Activated effector memory CD4-positive, alpha-beta T cell treated with anti-CD3 and anti-CD28 coated beads, Interleukin-2, amount 50 U/mL, for 16 hours (primary cell): ENCODE results near the gene ROBO2.

Experiments
- DNase-seq: peaks from one replicate; pipeline ENCODE4 v3.0.0-alpha.2; 2020

ROBO2 gene

GRCh38 chr3:77427528-77427927 lies 387.6 kb downstream of the ROBO2 start:
- no peak for DNase-seq

GRCh38 chr3:77436908-77437307 lies 397.0 kb downstream of the ROBO2 start:
- DNase-seq: no peak

DNA sequence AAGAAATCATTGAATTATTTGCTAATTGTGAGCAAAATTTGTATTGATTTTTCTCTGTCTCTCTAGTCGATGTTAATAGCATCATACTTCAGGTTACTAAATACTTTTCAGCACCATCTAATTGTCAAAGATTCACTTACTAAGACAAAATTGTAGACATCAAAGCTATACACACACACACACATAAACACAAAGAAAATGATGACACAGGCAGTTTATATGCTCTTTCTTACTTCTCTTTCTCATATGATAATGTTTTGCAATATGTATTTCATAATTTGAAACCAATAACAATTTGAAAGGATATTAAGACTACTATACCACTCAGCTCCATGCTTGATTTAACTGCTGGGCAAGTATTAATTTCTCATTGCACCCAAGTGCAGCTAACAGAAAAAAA lies 406.2 kb downstream of the ROBO2 start:
- no peak for DNase-seq

DNA sequence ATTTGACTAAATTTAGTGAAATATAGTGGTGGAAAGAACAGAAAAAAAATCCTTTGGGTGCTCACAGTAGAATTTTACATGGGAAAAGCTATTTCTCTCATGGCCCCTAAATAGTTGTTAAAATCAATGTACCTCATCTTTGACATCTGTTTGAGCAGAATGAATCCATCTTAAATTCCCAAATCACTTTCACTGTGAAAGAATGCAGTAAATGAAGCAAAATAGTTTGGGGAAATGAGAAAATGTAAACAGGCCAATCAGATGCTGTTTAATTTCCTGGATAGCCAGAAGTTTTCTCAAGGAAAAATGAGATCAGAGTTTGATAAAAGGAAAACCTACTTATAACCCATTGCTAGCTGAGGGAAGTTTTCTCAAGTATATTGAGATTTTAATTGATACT lies 406.9 kb downstream of the ROBO2 start:
- DNase-seq: no peak

- DNase-seq: no peak
Measured at GRCh38 chr3:77449459-77450350, 409.8 kb downstream of the ROBO2 start.

DNA sequence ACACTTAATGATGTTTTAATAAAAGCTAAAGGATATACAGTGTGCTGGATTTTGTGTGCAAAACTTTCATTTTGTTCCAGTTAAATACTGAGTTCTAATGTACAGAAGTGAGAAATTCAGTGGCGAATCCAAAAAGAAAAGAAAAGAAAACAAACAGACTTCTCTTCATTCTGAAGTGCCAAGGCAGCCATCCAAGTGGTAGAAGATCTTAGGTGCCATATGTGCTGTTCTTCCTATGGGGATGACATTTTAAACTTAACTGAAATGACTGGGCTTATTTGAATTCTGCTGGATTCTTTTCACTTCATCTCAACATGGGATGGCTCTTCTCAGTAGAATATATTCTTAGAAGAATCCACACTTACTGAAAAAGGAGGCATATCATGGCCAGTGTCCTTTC lies 416.5 kb downstream of the ROBO2 start:
- no peak for DNase-seq

DNA sequence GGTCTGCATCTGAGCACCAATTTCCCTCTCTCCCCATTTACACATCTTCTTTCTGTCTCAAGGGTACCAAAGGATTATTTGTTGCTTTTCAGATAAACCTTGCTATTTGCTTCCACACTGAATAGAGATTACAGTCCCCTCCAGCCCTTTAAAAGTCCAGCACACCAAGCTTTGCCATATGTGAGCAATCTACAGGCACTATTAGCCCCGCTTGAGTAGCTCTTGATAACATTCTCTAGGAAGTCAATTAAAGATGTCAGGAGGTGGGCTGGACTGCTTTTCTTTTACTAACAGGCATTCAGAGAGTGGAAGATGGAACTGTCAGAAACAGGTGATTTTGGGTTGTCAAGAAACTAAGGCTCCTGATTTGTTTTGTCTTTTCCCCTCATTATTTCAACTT lies 417.0 kb downstream of the ROBO2 start:
- DNase-seq: no peak

- no peak for DNase-seq
Measured at GRCh38 chr3:77459926-77460325, 420.0 kb downstream of the ROBO2 start.

GRCh38 chr3:77460326-77460725 lies 420.4 kb downstream of the ROBO2 start:
- no peak for DNase-seq

GRCh38 chr3:77462951-77463350 lies 423.1 kb downstream of the ROBO2 start:
- DNase-seq: no peak

DNA sequence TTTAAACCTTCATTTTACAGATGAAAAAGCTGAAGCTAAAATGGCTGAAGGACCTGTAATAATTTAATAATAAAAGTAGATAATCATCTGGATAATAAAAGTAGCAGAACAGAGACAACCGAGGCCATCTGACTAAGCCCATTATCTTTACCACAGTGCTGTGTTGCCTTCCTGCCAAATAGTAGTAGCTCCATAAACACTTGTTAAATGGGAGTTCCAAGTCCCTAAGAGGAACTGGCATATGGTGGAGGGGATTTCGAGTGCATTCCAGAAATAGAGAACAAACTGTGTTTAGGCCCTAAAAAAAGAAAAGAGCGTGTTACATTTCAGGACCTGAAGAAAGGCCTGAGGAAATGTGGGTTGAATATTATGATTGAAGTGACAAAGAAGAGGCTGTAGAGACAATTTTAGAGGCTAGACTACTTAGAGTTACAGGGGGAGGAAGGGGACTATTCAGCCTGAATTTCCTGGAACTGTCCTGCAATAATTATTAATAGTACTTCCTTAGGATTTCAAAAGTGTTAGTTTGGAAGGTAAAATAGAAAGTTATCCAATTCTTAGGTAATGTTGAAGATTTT lies 424.3 kb downstream of the ROBO2 start:
- no peak for DNase-seq

- DNase-seq: no peak
Measured at GRCh38 chr3:77466562-77467115, 426.7 kb downstream of the ROBO2 start.

DNA sequence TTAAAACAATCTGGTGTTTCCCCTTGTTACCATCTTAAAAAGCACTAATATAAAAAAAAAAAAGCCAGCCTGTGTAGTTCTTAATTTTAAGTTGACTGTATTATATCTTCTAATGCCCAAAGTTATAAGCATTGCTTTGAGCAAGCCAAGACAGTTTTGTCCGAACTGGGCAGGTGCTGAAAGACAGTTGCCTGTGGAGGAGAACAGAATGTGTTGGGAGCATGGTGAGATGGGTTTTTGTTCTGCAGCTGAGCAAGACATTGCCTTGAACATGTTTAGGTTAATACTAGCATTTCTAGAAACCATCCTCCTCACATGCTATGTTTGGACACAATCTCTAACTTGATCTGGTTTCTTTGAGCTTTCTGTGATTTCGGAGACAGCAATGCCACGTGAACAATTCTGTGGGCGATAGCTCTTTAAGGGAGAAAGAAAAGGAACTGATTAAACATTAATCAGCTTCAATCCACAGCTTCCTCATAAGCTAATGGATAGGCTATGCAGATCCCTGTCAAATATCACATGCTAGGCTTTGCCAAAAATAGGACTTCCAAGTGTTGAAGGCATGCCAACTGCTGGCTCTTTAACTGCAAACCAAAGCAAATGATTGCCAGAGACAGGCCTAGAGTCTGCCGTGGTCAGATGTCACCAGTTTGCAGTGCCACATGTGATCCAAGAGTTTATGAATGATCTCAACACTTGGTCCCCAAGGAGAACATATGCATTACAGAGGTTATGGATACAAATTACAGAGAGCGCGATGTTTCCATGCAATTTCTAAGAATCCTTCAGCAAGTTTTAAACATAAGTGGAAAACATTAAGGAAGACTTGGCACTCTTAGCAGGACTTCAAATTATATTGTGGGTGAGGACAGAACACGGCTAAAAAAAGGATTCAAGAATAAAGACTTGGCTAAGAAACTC lies 428.1 kb downstream of the ROBO2 start:
- no peak for DNase-seq

DNA sequence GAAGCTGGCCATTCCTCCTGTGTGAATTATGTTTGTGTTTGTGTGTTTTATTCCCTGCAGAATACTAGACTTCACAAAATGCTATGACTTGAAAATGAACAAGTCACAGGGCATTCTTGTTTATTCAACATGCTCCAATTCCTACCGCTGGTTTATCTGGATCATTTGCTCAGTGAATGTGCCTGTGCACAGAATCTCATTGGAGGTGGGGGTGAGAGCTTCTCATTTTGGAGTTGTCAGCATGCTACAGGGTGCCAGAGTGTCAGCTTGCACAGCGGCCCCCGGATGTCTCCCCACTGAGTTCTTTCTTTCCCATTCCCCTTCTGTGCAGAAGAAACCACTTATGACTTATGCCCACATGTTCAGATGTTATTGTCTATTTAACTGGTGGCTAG lies 428.7 kb downstream of the ROBO2 start:
- DNase-seq: no peak

DNA sequence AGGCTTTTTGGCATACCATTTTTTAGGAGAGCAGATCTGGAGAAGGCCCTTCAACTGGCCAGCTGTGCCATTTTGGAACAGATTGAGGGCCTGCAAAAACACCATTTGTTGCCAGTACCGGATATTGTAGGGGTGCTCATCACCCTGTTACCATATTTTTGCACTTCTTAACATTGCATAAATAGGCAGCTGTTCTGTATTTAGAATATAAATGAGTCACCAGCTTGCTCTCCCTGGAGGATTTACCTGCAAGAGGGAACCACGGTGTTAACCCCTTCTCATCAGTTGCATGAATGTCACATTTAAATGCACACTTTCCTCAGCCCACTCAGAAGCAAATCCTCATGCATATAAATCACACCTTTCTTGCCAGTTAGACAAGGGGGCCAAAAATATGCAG lies 435.6 kb downstream of the ROBO2 start:
- no peak for DNase-seq

- no peak for DNase-seq
Measured at GRCh38 chr3:77479021-77479420, 439.1 kb downstream of the ROBO2 start.

DNA sequence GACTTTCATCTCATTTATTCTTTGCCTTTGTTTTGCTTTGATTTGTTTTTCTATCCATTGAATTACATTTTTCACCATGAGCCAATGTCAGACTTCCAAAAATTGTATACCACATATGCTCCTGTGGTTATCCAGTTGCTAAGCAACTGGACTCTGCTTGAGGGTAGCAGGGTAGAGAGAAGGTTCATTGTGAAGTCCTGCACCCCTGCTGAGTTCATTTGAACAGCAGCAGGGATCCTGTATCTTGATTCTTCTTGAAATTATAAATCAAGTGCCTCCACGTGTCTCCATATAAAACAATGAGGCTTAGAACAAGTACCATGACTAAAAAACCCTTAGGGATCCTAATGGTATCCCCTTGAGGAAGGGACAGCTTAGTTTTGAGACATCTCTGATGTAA lies 449.3 kb downstream of the ROBO2 start:
- DNase-seq: no peak

DNA sequence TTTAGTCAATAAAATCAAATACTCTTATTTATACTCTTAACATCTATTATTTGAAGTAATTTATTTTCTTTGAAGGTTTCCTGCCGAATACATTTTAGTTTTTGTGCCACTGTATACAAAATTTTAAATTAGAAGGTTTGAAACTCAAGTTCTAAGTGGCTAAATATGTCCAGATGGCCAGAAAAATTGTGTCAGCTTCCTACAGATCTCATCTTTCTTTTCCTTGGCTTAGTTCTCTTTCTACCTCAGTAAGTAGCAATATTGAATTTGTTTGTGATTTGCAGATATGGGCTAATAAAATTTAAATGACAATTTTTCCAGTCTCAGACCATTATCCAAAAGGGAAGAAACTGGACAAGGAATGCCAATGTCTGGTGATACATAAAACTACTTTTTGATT lies 452.1 kb downstream of the ROBO2 start:
- no peak for DNase-seq

DNA sequence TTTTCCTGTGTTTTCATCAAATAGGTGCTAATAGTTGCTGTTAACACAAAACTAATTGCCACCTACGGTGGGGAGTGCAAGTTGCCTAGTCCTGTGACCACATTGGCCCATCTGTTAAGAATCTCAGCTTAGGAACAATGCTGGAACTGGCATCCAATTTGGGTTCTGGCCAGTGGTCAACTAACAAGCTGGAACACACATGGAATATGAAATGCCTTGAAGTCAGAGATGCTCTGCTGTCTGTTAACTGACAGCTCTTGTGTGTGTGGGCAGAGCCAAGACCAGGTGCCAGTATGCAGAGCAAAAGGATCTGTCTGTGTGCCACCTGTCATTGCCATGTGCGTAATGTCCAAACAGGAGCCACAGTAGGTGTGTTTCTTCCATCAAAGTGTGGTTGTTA lies 460.8 kb downstream of the ROBO2 start:
- DNase-seq: no peak

DNA sequence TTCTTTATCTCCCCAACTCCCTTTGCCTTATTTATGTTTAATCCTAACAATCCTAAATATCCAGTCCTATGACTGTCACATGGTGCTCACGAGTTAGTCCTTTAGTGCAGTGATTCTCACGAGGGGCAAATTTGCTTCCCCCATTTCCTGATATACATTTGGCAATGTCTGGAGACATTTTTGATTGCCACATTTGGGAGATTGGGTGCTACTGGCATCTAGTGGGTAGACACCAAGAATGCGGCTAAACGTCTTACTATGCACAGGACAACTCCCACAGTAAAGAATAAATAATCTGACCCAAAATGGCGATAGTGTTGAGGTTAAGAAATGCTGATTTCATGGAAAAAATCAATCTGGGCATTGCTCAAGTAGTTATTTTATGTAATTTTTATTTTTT lies 466.5 kb downstream of the ROBO2 start:
- no peak for DNase-seq

DNA sequence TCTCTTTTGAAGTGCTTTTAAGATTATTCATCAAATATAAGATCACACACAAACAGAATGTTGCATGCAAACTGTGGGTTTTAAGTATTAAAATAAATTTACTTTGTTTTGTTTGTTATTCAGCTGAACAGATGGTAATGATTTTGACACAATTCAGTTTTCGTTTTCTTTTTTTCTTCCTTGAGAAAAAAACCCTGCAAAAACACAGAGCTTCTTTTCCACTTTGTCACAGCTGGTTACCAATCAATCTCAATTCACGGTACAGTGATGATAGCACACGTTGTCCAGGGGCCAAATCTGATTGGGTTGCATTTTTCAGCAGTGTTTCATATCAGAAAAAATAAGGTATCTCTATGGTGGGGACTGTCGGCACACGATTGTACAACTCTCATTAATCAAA lies 473.6 kb downstream of the ROBO2 start:
- DNase-seq: no peak

DNA sequence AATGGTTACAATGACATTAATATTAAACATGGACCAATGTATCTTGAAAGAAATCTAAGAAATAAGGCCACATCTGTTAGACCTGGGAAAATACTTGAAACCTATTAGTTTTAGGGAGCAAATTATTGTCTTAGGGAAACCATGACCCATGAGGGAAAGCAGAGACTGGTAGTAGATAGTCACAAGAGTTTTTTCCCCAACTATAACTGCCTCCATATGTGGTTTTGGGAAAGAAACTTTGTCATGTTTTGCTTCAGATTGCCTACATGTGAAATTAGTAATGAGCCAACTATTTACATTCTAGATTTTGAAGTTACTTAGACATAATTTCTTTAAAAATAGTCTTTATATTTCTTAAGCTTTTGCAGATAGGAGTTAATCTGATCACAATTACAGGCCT lies 474.9 kb downstream of the ROBO2 start:
- DNase-seq: no peak

GRCh38 chr3:77524463-77524862 lies 484.6 kb downstream of the ROBO2 start:
- DNase-seq: no peak
